NCI-H748 (cell line): ENCODE results near the gene RBM19.
A peak's percentile ranks its signal among the peaks of the same experiment; 100 is the strongest.

Source experiments
- DNase-seq: peaks from one replicate; lab custom pipeline; 2025; ENCODE audit not compliant: unreplicated experiment; lab: John Stamatoyannopoulos, UW

RBM19 gene

DNA sequence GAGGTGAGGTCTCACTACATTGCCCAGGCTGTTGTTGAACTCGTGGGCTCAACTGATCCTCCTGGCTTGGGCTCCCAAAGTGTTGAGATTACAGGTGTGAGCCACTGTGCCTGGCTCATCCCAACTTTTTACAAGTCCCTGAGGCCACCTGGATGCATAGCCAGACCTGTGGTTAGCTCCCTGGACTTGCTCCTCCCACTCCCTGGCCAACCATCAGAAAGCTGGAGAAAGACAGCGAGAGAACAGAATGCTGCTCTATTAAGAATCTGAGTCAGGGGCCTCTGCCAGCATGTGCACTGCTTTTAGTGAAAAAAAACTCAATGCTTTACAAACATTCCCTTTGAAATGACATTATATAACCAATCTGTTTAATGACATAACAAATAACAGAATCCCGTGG, 78.2 kb downstream of the RBM19 start:
- DNase-seq, result no peak

GRCh38 chr12:113886721-113887120, 79.4 kb downstream of the RBM19 start:
- no peak for DNase-seq

DNA sequence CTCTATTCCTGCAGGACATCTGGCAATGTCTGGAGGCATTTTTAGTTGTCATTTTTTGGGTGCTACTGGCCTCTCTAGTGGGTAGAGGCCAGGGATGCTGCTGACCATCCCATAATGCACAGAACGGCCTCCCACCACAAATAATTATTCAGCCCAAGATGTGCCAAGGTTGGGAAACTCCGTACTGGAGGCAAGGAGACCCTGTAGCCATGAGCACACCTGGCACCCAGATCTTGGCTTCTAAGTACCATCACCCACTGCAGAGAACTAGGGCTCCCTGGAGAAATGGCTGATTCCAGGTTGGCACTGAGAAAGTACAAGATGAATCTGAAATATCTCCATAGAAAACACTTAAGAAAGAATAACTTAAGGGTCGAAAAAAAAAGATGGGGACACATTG, 81.7 kb downstream of the RBM19 start:
- no peak for DNase-seq

DNA sequence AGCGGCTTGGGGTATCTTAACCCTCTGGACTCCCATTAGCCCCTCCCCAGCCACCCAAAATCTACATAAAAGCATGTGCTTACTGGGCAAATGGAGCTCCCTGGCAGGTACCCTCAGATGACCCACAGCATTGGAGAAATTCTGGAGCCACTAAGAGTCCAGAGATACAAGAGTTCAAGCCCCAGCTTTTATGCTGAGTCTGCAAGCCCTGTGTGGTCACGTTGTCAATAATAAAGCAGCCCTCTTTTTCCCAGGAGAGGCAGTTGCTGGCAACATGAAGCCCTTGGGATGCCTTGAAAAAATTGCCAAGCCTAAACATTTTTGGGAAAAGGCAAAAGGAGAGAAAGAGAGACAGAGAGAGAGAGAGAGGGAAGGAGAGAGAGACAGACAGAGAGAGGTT, 83.4 kb downstream of the RBM19 start:
- no peak for DNase-seq

GRCh38 chr12:113880988-113881962, 84.8 kb downstream of the RBM19 start:
- peak; percentile 18 for DNase-seq

GRCh38 chr12:113880326-113880725, 85.8 kb downstream of the RBM19 start:
- peak; percentile 43 for DNase-seq

GRCh38 chr12:113879658-113880057, 86.5 kb downstream of the RBM19 start:
- DNase-seq, result no peak

DNA sequence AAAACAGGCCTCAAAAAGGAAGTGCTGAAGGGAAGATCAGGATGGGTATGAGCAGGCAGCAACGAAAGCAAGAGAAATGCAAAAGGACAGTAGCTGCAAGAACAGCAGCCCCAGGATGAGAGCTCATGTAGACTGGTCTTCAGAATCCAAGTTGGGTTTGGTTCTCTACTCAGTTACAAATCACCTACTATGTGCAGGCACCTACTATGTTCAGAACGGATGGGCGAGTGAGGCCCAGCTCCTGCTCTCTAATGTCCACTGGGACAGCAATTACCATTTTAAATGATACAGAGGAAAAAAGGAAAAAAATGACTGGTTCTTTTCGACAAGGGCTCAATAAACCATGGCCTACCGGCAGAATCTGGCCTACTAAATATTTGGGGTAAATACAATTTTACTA, 88.5 kb downstream of the RBM19 start:
- DNase-seq, result no peak

DNA sequence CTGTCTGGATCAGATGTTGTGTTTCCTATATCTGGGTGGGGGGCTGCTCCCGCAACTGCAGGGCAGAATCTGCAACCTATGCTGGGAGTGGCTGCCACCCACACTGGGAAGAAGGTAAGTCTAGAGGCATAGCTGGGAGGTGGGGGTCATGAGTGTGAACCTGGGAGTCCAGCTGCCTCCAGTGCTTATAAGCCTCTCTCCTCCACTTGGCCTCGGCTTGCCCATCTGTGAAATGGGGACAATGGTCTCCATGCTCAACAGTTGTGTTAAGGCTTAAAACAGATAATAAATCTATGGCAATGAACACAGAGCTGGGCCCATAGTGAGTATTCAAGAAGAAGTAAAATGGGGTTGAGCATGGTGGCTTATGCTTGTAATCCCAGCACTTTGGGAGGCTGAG, 90.0 kb downstream of the RBM19 start:
- no peak for DNase-seq

GRCh38 chr12:113875691-113876090, 90.4 kb downstream of the RBM19 start:
- peak; percentile 34 for DNase-seq

- no peak for DNase-seq
Measured at GRCh38 chr12:113874999-113875561, 91.0 kb downstream of the RBM19 start.

GRCh38 chr12:113874326-113874725, 91.8 kb downstream of the RBM19 start:
- no peak for DNase-seq

GRCh38 chr12:113873740-113874139, 92.4 kb downstream of the RBM19 start:
- DNase-seq, result no peak

DNA sequence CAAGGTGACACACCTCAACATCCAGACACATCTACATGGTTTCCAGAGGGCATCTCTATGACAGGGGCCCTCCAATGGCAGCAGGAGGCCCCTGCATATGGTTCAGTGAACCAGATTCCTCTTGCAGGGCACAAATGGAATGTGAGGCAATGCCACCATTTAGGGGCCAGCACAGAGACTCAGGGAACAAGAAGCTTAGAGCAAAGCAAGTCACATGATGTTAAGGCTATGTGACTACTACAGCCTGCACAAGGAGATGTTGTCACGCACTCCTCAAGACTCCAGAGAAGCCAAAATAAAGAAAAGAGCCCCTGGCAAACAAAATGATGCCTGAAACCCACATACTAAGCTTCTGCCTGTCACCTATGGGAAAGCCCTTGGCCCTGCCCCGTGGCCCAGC, 95.2 kb downstream of the RBM19 start:
- DNase-seq, result no peak

DNA sequence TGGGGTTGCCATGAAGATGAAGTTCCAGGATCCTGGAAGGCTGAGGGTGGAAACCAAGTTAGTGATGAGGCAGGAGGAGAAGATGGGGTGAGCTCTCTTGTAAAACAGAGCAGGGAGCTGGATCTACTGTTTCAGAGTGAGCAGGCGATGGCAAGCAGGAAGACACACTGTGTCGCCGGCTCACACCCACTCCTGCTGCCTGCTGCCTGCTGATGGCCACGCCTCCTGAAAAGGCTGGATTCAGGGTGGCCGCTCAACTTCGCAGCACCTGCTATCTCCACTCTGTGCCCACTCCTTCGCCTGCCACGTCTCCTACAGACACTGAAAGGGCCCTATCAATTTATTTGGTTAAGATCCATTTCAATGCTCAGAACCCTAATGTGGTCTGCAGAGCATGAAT, 96.1 kb downstream of the RBM19 start:
- no peak for DNase-seq

DNA sequence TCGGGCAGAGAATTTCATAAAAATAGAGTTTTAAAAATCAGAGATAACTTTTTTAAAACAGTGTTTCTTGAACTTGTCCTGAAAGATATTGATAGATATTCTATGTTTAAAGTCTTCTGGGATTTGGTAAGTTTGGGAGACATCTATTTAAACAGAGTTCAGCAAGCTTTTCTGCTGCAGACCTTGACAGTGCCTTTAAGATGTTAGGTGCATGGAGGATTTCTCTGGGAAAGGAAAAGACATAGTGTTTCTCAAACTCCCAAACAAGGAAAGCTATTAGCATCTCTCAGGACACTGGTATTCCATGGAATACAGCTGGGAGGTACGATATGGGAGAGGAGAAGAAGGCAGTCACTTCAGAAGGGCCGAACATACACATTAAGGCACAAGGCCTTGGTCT, 97.8 kb downstream of the RBM19 start:
- no peak for DNase-seq

DNA sequence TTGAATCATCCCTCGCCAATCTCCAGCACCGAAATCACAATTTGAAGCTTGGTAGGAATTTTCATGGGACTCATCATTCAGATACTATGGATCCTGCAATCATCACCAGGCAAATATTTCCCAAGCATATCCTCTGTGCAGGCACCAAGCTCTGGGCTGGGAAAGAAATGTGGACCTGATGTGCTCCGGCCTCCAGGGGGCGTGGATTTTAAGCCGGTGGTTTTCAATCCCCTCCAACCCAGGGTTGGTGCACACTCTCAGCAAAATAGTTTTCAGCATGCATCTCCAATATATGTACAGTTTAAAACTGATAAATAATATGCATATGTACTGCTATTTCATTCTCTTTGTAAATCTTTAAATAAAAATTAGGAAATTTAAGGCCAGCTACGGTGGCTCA, 98.9 kb downstream of the RBM19 start:
- DNase-seq, result no peak

- DNase-seq, result no peak
Measured at GRCh38 chr12:113866496-113866895, 99.6 kb downstream of the RBM19 start.

DNA sequence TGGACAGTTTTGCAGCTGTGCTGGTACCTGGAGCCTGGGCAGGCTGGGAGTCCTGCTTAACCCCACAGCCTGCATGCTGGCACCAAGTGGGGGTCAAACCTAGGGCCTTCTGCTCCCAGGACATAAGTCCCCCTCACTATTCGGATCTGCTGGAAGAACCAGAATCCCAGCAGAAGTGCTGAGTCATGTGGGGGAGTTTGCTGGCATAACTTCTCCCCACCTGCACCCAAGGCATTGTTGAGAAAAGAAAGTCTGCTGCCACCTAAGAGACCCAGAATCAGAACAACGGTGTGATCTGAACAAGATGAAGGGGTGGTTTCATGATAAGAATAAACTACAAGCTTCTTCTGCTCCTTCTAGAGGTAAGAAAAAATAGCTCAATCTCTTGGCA, 102.7 kb downstream of the RBM19 start:
- no peak for DNase-seq

- peak; percentile 79 for DNase-seq
Measured at GRCh38 chr12:113862590-113863454, 103.3 kb downstream of the RBM19 start.

DNA sequence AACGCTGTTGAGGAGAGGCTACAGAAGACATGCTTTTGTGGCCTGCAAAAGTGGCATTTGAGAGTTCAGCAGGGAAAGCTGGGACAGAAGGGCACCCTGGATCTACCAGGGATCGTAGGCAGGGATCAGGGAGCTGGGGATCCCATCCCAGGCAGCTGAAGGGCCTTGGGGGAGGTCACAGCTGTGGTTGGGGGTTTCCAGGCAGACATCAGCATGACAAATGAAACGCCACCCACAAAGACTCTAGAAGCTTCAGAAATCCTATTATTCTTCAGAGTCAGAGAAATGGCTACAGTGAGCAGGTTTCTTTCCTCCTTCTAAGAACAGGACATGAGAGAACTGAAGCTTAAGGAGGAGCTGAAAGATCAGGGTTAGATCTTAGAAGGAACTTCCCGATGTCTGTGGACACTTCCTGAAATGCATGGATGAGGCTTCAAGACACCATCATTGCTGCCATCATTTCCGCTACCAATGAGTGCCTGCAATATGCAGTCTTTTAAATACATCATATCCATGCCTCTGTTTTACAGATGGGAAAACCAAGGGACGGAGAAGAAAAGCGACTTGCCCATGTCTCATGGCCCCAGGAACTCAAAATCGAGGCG, 104.3 kb downstream of the RBM19 start:
- DNase-seq, result no peak
